NCI-H1092 treated with DMSO at 0.1 percent for 48 hours (cell line): Measurements from ENCODE around the gene FBXL12.
"Not testable (repeated sequence)": the region's sequence is repeated elsewhere in the genome, so short reads cannot be mapped to it uniquely, and the experiment has no call there.

Experiments
- DNase-seq: peaks from one replicate; lab custom pipeline; 2025; lab: John Stamatoyannopoulos, UW

The FBXL12 gene

DNA sequence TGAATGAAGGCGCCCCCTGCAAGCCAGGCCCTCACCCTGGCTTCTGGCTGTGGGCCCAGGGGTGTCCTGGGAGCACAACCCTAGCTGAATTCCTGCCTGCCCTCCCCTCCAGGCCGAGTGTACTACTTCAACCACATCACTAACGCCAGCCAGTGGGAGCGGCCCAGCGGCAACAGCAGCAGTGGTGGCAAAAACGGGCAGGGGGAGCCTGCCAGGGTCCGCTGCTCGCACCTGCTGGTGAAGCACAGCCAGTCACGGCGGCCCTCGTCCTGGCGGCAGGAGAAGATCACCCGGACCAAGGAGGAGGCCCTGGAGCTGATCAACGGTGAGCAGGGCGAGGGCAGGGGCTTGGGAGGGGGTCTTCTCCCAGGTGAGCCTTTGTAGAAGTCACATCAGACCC is 19.4 kb upstream of the FBXL12 start:
- DNase-seq: no peak

DNA sequence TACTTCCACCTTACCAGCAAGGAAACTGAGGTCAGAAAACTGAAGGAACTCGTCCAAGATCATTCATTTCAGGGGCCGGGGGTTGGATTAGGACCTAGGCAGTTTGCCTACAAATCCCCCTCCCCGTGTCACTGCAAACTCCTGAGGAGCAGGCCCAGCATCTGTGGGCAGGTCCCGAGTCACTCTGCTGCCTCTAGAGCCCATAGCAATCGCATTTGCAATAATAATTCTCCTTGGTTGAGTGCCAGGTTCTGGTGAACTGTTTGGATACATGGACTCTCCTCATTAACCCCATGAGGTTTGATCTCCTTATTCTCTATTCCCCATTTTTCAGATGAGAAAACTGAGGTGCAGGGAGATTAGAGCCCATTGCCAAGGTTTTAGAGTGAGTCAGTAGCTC is 17.1 kb upstream of the FBXL12 start:
- no peak for DNase-seq

DNA sequence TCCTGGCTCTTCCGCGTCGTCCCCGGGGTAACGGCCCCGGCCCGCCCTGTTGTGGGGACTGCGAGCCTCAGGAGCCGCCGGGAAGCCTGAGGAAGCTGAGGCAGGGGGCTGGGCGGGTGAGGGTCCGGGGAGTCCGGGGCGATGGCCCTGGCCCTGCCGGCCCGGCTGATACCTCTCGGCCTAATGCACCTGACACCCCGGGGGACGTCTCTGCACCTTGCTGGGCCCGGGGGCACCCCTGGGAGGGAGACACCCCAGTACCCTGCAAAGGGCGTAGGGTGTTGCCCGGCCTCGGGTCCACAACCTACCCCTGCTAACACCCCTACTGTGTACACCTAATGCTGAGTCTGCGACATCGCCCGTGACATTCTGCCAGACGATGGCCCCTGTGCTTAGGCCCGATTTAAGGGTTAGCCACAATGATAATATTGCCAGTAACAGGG is 16.6 kb upstream of the FBXL12 start:
- no peak for DNase-seq

DNA sequence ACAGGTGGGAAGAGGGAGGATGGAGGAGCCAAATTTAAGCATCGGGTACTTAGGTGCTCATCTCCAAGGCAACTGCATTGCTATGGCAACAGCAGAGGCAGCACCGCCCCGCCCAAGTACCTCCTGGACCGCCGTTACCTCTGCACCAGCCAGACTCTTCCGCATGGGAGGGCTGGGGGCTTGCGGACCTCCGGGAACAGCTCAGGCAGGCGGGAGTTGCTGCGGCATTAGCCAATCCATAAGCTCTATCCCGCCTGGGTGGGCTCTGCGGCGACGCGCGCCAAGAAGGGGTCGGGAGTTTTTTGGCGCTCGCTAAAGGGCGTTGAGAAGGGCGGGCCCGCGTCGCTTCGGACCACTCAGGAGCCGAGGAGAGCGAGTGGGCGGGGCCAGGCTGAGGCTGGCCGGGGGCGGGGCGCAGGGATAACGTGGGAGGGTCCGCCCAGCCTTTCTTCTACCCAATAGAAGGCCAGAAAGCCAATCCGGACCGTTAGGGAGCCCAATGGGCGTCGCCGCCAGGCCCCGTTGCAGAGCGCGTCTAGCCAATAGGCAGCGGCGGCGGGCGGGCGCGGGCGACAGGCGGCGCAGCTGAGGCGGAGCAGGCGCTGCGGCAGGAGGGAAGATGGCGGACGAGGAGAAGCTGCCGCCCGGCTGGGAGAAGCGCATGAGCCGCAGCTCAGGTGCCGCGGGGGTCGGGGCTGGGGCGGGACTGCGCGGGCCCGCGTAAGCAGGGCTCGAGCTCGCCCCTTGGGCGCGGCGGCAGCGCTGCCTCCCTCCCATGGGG is 16.0 kb upstream of the FBXL12 start, which contains the start of gene PIN1:
Gene PIN1 (plus strand): TSS at position 593 of the 781 bp plus-strand sequence. CDS start 27 bp downstream, at position 620.
- peak; percentile 99 for DNase-seq

DNA sequence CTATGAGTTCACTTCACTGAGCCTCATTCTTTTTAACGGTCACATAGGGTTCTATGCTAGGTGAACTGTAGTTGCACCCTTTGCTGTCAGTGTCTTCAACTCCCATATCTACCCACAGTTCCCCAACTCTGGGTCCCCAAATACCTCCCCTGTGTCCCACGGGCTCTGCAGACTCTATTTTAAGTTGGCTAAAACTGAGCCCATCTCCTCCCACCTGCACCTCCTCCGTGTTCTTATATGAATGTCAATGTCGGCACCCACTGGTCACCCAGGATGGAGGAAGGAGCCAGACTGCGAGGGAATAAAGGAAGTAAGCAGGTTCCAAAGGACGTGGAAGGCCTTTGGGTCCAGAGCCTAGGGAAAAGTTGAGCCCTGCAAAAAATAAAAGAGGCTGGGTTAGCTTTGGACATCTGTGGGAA is 15.4 kb upstream of the FBXL12 start:
- no peak for DNase-seq

DNA sequence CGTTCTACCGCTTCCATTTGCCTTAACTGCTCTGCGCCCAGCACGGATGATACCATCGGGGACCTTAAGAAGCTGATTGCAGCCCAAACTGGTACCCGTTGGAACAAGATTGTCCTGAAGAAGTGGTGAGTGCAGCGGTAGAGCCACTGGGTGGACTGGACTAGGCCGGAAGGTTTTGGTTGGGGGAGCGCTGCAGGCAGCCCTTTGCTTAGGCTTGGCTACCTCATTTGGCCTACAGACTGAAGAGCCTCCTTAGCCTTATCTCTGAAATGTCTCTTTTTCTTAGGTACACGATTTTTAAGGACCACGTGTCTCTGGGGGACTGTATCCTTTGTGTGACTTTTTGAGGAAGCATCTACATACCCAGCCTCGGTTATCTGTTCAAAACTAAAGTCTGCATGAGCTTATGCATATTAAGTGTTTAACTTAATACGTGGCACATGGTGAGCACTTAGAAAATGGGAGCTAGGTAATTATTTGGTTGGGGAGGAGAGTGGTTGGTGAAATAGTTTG is 9.7 kb upstream of the FBXL12 start:
- no peak for DNase-seq

DNA sequence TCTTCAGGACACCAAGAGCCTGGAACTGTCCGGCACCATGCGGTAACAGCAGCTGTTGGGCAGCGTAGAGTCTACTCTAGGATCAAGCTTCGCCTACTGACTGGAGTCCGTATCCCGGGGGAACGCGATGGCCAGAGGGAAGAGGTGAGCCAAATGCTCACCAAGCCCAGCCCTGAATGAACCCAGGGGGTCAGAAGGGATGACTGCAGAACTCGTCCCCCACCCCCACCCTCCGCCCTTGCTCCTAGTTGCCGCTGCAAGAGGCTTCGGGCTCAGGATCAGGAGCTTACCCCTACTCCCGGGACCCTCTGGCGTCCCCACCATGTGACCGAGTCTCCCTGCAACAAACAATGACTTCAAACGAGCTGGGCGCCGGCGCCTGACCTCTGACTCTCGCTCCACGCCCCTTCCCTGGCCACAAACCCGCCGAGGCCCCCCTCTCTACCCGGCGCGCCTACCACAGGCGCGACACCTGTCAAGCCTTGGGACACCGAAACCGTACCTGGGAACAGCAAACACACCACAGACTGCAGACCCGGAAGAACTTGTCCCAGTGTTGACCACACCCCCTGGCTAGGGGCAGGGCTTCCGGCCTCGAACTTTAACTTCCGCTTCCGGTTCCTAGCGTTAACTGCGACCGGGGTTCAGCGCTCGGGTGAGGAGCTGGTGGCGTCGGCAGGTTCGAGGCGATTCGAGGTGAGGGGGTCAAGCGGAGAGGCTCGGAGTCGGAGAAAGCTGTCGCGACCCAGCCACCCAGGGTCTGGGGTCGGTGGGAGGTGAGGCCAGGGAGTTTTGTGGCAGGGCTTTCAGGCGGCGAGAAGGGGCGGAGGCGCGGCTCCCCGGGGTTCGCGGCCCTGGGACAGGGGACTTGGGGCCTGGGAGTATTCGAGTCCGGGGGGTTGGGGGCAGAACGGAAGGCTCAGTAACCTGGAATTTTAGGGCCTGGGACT is 8.7 kb upstream of the FBXL12 start, which contains the start of gene UBL5:
Gene UBL5 (plus strand): TSS at position 630 of the 950 bp plus-strand sequence. CDS start 420 bp downstream, outside the sequence.
- DNase-seq: peak; percentile 84

DNA sequence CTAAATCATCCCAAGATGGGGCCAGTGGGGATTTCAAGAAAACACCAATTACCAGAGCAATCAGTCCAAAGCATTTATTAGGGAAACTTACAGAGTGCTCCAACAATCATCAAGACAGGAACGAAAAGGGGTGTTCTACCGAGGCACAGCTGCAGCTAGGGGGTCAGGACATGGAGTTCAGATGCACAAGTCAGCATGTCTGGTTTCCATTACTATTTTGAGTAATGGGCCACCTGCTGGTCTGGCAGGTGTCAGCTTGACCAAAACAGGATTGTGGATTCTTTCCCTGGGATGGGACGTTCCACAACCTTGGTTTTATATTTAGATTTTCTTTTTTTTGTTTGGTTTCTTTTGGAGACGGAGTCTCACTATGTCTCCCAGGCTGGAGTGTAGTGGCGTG is 4.9 kb upstream of the FBXL12 start:
- no peak for DNase-seq

DNA sequence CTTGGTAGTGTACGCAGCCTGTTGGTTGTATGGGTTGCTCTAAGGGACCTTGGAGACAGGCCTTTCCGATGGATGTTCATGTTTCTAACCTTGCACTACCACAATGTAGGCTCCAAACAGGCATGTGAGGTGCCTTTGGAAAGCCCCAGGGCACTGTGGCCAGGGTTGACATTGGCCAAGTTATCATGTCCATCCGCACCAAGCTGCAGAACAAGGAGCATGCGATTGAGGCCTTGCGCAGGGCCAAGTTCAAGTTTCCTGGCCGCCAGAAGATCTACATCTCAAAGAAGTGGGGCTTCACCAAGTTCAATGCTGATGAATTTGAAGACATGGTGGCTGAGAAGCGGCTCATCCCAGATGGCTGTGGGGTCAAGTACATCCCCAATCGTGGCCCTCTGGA is 1.2 kb upstream of the FBXL12 start:
- not testable (repeated sequence) for DNase-seq

DNA sequence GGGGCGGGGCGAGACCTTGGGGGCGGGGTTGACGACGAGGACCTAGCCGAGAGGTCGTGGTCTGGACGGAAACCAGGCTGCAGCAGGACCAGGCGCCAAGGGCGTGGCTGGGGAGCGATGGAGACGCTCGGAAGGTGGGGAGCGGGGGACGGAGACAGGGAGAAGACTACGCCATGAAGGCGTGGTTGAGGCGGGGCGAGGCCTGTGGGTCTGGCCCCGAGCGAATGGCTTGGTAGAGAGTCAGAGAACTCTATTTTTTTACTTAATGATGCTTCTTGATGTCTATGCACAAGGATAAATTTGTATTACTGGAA is 674 bp upstream of the FBXL12 start:
- no peak for DNase-seq

DNA sequence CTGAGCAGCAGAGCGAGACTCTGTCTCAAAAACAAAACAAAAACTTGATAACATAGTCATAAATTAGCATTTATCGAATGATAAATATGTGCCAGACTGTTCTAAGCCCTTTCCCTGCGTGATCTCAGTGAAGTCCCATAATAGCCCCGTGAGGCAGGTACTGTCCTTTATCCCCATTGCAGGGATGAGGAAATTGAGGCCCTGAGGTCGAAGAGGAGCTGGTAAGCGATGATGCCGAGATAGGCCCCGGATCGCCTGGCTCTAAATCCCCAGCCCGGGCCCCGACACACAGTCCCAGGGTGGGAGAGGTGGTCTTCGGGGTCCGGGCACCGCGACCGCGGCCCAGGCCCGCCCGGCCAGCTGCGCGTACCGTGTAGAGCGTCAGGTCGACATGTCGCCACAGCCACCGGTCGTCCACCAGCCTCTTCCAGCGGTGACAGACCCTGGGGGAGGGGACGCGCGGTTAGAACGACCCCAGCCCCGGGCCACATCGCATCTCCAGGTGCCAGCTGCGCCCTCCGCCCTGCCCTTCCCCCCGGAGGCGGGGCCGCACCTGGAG is 625 bp downstream of the FBXL12 start:
- DNase-seq: no peak

DNA sequence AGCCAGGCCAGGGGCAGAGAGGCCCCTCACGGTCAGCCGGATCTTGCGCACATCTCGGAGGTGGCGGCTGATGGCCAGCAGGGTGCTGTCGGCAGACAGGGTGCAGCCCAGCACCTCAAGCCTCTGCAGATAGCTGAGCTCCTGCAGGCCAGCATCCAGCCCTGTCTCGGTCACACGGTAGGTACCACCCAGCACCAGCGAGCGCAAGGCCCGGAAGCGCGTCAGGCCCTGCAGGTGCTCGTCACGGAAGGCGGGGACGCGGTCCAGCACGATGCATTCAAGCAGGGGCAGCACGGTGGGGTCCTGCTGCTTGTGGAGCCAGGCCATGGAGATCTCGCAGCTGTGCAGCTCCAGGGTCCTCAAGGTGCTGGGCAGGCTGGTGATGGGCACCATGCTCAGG is 7.7 kb downstream of the FBXL12 start:
- no peak for DNase-seq

DNA sequence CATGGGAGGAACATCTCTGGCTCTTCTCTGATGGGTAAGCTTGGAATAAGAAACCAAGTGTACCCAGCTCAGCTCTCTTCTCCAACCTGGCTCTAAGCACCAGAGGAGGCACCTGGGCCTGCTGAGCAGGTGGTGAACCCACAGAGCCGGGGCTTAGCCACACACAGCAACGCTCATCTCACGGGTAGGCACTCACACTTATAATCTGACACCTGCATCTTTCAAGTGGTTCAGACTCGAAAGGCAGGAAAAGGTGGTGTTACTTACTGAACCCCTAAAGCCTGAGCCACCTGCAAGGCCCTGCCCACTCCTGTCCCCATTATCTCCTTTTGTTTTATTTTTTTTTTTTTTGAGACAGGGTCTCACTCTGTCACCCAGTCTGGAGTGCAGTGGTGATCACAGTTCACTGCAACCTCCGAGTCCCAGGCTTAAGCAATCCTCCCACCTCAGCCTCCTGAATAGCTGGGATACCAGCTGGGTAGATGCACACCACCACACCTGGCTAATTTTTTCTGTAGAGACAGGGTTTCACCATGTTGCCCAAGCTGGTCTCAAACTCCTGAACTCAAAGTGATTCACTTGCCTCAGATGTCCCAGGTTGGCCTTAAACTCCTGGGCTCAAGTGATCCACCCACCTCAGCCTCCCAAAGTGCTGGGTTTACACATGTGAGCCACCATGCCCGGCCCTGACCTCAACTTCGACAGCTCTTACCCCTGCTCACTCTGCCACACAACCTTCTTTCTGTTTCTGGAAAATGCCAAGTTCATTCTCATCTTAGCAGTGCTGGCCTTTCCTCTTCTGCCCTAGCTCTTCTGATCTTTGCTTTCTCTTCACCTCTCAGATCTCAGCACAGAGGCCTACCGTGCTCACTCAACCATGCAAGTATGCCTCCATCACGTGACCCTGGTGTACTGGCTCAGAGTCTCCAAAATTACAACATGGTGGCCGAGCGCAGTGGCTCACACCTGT is 9.7 kb downstream of the FBXL12 start:
- no peak for DNase-seq

DNA sequence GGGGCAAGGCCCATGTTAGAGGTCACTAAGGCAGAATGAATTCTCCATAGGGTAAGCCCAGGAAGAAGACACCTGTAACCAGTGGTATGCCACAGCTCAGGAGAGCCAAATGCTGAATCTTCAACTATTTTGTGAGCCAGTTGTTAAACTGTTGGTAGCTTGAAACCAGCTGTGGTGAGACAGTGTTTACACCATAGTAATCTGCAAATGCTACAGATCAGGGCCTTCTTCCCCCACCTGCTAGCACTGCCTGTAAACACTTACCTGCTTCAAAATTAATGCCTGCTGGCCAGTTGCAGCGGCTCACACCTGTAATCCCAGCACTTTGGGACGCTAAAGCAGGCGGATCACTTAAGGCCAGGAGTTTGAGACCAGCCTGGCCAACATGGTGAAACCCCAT is 12.1 kb downstream of the FBXL12 start:
- DNase-seq: no peak

DNA sequence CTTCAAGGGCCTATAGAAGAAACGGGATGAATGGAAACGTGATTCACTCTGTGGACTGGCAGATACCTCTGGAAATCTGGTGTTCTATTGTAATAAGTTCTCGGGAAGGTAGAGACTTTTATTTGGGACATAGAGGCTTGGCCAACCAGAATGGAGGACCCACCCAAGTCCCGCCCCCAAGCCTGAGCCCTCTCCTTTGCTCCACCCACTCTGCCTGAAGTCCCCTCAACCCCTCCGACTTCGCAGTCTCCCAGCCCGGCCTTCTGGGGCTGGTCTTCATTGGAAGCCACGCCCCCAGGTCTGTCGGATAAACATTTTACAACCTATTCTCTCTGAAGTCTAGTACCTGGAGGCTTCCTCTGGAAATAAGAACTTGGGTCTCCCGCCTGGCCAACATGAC is 16.9 kb downstream of the FBXL12 start:
- no peak for DNase-seq

DNA sequence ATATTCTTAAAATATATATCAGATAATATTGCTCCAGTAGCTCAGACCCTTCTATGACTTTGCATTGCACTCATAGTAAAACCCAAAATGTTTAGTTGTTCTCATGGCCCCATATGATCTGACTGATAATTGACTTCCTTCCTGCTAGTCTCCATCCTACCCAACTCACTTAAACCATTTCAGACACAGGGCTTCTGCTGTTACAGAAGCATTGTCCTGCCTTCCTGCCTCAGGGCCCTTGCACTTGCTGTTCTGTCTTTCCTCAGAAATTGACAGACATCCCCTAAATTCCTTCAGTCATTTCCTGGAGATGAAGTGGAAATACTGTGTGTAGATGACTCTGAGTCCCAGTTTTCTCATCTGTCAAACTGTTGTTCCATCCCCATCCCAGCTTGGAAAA is 19.7 kb downstream of the FBXL12 start:
- no peak for DNase-seq

DNA sequence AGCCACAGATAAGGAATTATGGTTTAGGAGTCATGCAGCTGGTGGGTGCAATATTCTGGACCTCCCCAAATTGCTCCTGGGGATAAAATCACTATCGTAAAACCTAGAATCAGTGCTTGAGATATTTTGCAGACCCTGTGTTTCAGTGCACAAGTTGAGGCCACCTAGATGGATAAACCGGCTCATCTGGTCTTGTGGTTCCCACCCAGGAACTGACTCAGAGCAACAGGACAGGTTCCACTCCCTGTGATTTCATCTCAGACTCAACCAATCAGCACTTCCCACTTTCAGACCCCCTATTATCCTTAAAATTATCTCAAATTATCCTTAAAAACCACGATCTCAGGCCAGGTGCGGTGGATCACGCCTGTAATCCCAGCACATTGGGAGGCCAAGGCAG is 21.0 kb downstream of the FBXL12 start:
- no peak for DNase-seq

DNA sequence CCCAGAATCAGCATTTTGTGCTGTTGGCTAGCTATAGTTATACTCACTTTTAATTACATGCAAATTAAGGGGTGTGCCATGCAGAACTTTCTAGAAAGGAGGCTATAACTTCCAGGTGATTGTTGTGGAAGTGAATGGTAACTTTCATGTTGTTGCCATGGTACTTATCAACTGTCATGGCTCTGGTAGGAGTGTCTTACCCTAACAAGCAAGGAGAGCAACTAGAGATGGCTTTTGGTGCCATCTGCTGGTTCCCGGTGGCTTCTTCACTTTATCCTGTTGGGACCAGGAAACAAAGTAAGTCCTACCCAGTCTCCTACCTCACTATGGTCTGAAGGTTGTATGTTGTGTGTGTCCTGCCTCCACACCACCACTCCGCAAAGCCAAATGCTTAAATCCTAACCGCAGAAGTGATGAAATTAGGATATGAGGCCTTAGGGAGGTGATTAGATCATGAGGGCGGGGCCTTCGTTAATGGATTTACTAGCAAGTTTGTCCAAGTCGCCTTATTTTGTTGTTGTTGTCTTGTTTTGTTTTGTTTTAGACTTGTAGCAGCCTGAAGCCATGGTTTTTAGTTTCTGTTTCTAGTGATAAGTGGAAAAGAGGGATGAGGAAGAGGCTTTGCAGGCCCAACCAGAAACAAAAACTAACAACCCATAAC is 22.6 kb downstream of the FBXL12 start:
- DNase-seq: peak; percentile 78

DNA sequence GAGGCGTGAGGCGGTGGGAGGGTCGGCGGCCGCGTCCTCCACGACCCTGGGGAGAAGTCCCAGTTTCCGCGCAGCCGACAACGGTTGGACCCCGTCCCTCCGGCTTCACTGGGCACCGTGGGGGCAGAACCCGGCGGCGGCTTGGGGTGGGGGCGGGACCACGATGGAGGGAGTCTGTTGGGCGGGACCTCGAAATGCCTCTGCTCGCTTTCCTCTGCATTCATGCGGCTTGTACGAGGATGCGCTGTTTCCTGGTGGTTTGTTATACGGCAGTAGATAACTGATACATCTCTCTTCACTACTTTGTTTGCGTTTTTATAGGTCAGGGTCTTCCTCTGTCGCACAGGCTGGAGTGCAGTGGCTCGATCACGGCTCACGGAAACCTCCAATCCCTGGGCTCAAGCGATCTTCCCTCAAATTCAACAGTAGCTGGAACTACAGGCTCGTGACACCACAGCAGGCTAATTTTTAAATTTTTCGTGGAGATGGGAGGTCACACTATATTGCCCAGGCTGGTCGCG is 25.7 kb downstream of the FBXL12 start:
- no peak for DNase-seq
